Stimulated activated CD8-positive, alpha-beta memory T cell treated with anti-CD3 and anti-CD28 coated beads, Interleukin-2, amount 100 ng/mL, for 1 hour (primary cell): ENCODE results near the gene LZTFL1.

Experiments
- DNase-seq, 2 donors: peaks; one replicate each; pipeline ENCODE4 v3.0.0-alpha.2; 2020; ENCODE audit warnings: low read depth in 2 of 2

Gene LZTFL1

DNA sequence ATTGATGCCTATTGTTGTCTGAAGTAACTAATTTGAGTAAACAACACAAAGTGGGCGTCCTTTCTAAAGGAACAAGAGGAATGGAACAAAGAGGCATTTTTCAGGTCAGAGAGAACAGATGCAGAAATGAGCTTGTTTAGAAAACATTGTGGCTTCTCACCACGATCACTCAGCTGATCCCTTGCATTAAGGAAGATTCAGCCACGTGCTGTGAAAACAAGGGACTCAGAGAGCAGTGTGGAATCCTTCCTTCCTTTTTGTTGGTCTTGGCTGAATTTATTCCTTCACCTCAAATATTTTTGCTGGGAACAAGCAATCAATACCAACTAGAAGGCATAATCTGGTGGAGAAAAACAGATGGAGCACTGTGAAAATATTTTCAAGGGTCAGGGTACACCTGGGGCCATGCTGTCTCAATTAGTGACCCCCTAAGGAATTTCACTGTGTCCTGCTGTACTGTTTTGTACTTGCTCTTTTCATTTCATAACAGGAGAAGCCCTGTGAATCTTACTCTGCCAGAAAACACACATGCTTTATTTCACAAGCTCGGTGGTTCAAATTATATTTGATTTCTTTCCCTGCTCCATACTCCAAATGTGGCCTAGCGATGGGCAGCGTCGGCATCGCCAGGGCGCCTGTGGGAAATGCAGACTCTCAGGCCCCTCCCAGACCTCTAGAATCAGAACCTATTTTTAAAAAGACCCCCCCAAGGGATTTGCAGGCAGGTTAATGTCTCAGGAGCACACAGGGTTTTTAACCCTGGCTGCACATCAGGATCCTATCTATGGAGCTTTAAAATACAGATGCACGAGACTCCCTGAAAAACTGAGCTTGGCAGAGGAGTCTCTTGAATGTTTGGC, 34.0 kb downstream of the LZTFL1 start:
- no peak for DNase-seq

DNA sequence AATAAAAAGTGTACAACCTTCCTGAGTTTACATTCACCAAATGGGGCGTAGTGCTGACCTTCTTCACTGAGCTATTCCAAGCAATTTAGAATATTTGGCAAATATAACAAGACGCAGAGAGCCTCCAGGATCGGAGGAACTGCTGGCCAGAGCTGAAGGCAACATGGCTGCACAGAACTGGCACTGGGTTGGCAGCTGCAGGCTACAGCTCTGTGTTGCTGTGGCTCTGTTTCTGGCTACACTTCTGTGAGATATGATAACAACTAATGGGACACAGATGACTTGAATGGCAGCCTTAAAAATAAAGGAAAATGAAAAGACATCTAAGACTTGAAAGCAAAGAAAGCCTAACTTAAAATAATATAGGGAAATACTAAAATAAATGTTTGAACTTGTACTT, 34.8 kb downstream of the LZTFL1 start:
- DNase-seq, result no peak

DNA sequence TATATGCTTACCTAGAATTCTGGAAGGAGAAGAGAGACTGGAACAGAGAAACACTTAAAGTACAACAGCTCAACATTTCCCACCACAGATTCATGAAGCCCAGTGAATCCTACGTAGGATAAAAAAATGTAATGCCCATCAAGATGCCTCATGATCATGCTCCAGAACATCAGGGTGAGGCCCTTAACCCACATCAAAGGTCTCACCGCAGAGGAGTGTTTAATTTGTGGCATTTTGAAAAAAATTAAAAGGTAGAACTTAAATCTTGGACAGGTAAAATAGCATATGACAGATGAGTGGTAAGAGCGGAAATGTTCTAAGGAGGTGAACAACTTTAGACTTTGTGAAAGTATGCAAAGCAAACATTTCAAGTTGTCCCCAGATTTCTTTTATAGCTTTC, 35.8 kb downstream of the LZTFL1 start:
- no peak for DNase-seq

DNA sequence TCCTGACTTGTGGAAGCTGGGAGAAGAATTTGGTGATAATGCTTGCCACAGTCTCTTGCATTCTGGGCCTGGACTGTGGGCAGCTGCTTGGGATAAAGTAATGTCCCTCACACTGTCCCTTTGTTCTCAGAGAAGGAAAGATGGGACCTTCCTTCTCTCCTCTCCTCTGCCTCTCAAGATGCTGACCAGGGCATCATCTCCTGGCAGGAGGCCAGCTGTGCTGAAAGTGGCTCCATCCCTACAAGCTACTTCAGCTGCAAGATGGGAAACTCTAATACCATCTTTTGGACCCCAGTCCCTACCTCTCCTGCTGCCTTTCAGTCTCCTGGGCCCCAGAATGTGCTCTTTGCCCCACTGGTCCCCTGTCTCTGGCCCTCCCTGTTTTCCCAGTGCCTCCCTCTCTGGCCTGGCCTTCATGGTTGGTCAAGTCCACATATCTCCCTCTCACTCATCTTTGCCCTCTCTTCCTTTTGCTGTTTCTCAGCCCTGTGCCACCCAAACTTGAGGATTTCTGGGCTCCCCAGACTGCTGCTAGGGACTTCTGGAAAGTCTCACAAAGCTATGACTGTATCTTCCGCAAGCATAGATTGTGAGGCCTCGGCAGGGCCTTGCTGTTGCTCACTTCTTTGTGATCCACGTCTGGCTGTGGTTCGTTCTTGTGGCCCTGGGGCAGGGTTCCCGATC, 38.5 kb downstream of the LZTFL1 start:
- DNase-seq, result no peak

DNA sequence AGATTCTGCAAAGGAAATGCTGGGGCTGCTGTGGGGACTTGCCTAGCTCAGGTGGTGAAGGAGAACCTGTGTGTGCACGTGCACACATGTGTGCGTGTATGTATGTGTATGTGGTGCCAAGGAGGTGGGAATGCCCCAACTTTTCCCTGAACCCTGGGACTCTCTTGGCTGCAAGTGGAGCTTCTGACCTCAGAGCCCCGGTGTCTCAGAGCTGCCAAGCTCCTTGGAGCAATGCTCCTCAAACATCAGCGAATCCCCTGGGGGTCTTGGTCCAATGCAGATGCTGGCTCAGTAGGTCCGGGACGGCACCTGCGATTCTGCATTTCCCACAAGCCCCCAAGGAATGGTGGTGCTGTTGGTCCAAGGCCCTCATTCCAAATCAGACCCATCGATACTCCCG, 39.8 kb downstream of the LZTFL1 start:
- no peak for DNase-seq

DNA sequence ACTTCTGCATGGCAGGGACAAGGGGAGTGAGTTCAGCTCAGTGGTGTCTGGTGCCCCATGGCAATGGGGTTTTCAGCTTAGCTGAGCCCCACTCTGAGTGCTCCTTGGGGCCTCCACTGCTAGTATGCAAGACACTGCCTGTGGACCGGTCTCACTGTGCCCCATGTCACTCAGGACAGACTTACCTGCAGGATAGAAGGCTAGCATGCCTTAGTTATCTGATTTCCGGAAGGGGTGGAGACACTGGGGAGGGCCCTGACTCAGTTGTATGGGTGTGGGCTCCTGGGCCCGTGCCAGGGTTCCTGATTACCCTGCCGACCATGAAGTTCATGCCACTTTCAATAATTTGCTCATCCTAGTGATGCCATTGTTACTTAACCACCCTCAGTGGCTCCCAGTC, 41.3 kb downstream of the LZTFL1 start:
- DNase-seq, result no peak

DNA sequence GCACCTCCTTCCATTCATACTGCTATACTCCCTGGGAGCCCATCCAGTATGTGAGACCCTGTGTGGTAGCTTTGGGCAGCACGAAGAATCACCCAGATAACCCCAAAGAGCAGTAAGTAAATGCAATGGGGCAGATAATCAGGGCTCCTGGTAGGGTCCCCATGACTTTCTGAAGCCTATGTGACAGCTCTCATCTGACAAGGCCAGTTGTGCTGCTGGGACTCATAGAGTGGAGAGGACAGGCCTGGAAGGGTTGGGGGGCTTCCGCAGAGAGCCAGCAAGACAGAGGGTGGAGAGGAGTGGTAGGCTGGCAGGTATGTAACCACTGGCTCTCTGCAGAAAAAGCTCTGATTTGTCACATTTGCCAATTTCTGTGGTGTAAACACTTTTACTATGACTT, 42.3 kb downstream of the LZTFL1 start:
- no peak for DNase-seq

DNA sequence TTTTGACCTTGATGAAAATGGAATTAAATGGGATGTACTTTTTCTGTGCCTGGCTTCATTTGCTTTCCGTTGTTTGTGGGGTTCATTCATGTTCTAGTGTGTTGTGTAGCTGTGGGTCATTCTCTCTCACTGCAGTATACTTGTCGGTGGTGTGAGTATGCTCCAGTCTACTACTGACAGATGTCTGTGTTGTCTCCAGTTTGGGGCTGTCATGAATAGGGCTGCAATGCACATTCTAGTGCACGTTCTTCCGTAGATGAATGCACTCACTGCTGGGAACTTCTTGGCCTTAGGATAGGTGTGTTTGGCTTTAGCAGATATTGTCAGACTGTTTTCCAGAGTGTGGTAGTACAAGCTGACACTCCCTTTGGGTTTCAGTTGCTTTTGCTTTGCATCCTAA, 43.9 kb downstream of the LZTFL1 start:
- DNase-seq, result no peak

DNA sequence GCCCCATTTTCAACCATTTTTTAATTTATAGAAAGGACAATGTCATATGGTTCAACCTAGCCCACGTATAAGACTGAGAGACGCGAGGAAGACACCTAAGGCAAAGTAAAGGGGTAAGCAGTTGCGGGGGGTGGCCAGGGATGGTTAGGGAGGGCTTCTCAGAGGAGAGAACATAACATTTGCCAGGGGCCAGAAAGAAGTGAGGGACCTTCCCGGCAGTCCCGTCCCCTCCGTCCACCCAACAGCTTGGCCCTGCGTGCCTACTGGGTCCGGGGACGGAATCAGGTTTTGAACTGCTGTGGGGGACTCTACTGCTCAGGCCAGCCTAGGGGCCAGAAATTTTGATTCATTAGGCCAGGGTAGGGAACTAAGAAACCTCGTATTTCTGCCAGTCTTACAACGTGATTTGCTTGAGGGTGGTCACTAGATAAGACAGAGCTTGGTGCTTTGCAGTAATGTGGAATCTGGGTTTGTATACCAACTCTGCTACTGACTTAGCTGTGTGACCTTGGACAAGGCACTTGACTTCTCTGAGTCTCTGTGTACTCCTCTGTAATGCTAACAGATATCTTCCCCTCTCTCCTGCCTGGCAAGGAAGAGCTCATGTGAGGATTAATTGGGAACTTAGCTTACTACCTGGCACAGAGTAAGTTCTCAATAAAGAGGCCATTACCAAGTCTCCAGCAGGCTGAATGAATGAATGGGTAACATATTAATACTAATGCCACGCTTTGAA, 44.8 kb downstream of the LZTFL1 start:
- DNase-seq, result no peak

DNA sequence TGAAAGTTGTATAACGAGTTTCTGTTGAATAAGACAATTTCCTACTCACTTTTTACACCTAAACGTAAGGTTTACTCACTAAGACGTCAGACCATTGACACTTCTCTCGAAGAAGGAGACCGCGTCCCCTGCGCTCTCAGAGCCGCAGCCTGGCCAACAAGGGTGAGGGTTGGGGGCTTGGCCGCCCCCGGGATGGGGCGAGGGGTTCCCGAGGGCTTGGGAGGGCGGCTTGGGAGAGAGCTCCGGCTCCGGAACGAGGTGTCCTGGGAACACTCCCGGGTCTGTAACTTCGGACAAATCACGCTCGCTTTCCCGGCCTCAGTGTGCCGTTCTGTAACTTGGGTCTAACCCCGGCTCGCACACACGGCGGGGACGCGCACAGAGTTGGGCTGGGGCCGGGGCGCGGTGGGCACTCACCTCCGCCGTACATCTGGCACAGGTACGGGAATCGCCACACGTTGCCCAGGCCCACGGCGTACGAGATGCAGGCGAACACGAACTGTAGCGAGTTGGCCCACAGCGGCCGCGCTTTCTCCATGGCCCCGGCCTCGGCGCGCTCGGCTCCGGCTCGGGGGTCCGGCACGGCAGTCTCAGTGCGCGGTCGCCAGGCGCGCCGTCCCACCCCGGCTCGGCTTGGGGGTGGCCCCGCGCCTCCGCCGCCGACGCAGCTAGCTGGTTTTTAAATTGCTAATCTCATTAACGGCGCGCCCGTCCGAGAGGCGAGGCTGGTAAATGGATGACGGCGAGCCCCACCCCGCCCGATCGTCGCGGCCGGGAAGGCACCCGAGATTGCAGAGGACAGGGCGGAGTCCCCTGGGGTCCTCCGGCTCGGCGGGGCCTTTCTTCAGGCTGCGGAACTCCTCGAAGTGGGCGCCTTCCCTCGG, 45.8 kb downstream of the LZTFL1 start, which contains the start of gene SLC6A20:
Gene SLC6A20 (minus strand): TSS at position 655 of the 884 bp plus-strand sequence. CDS start 117 bp downstream, at position 538.
- no peak for DNase-seq

DNA sequence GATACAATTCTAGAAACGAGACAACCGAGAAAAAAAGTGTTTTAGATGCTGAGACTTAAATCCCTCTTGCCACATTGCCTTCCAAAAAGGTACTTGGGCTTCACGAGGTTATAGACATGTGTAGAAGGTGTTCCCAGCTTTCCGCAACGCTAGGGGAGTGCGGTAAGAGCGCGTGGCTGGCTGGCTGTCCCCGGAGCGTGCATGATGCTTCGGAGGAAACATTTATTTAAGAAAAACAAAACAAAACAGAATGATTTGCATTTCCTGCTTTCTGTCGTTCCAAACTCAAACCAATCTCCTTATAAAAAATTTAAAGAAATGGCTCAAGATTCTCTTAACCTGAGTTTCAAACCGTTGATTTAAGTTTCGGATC, 46.4 kb downstream of the LZTFL1 start:
- no peak for DNase-seq

DNA sequence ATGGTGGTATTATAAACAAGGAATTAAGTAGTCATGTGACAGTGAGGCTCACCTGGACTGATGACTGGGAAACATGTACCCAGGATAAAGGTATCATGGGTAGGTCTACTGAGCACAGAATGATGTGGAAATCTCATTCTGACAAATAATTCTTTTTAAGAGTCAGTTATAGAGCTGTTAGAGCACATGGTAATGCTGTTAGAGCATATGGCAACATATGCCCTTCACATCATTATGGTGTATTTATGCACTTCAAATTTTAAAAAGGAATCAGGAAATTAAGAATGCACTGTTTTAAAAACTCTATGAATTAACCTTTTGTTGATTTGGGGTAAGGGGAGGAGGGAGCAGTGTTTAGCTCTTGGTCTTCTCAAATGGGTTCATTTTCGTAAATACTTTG, 47.3 kb downstream of the LZTFL1 start:
- DNase-seq, result no peak

DNA sequence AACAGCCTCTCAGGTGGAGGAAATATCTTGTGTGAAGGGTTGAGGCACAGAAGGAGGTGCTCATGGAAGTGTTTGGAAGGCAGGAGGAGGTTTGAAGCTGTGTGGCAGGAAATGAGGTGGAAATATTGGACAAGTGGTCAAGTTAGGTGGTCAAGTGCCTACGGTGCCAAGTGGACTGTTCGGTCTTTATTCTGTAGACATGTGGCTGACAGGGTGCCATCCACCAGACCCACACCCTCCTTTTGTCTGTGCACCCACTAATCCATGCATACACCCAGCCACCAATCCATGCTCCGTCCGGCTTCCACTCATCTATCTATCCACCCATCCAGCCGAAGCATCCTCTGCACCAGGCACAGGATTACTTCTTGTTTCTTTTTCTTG, 47.8 kb downstream of the LZTFL1 start:
- no peak for DNase-seq

DNA sequence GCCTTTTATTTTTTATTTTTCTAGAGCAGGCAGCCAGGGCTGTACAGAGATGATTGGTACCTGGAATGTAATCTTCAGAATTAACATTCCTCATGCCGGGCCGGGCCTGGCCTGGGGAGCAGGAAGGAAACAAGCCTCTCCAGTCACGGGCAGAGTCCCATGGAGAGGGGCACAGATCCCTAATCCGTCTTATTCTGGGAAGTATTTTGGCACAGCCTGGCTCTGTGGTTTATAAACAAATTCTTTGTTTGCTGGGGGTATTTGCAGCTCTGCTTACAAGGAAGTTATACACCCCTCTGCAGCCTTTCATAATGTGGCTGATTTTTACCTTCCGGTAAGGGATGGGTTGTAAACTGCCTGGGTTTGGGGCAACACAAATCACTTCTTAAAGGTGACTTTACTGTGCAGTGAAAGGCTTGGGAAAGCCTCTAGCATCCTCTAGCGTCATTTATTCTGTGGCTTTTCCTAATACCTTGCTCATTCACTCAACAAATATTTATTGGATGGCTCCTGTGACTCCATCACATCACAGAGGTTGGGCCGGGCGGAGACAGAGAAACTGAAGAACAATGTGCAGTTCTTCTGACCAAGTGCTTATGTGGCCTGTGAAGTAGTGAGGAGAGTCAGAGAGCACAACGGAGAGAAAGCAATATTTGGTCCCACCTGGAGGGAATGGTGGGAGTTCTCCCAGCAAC, 48.3 kb downstream of the LZTFL1 start:
- no peak for DNase-seq

DNA sequence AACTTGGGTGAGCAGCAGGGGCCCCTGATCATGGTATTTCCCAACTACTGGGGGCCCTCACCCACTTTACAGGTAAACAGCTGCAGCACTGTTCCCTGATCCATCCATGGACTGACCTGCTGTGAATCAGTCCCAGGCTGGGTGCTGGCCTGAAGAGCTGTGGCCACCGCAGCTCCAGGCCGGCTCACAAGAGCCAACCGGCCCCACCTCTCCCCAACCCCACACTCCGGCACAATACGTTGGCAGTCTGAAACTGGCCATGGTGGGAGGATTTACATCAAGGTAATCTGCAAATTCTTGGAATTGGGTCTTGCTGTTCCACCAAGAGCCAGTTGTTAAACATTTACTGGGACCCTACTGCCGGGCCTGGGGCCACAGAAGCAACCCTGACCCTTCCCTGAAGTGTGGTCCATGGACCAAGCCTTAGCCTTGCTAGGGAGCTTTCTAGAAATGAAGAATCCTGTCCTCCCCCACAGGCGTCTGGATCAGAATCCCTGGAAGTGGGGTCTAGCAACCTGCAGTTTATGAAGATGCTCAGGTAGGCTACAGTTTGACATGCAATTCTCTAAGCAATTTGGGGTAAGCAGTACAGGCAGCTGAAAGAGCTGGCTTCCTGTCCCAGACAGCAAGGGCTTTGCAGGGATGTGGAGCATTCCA, 49.3 kb downstream of the LZTFL1 start:
- DNase-seq, result no peak

DNA sequence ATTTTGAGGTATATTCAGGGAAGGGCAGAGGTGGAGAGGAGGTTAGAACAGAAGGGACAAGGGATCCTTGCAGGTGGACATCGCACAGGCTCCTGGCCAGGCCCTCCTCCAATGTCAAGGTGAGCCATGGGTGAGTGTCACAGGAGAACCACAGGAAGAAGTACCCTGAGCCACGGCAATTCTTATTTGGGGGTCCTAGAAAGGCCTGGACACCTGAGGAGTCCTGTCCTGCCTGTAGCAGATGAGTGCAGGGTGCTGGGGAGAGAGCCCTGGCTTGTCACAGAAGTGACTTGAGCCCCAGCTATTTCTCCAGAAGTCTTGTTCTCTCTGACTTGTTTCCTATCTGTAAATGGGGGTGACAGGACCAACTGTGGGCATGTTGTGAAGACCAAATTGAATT, 49.9 kb downstream of the LZTFL1 start:
- no peak for DNase-seq

DNA sequence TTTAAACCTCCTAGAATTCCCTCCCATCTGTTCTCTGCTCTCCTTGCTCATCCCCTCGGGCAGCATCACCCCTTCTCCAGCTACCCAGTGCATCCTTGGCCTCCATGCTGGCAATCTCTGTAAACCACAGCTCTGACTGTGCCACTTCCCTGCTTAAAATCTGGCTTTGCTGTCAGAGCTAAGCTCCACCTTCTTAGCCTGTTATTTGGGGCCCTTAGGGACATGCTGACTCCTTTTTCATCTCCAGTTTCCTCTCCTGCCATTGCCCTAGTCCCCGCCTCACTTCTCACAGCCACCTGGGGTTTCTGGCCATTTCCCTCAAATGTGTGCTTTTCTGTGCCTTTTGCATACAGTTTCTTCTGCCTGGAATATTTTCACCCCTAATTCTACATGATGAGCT, 51.3 kb downstream of the LZTFL1 start:
- DNase-seq, result no peak

DNA sequence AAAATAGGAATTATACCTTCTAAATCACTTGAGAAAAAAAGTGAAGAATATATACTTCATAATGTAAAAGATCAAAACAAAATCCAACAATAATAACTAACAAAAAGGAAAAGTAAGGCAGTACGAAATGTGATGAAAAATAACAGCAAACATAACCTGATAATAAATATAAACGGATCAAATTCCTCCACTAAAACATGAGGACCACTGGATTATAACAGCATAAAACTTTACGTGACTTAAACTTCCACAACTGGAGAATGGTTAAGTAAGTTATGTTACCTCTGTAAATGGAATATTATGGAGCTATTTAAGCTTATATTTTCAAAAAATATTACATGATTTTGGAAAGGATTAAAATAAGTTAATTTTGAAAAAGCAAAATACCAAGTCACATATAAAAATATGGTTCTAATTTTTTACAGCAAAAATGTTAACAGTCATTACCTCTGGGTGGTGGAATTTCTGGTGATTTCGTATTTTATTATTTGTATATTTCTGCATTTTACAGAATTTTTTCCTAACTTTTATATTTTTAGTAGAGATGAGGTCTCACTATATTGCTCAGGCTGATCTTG, 52.6 kb downstream of the LZTFL1 start:
- no peak for DNase-seq

DNA sequence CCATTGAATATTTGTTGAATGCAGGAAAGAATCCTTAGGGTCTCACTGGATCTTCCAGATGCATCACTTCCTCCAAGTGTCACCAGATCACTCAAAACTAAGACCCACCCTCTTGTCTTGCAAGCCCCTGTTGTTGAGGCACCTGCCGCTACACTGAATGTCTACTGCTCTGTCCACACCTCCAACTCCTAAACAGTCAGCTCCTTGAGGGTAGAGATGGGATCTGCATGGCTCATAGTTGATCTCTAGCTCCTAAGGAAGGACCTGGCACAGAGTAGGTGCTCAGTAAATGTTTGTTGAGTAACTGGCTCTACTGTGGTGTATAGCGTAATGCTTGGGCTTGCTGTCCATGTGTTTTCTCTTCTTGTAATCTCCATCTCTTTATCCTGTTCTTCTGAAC, 54.4 kb downstream of the LZTFL1 start:
- no peak for DNase-seq

DNA sequence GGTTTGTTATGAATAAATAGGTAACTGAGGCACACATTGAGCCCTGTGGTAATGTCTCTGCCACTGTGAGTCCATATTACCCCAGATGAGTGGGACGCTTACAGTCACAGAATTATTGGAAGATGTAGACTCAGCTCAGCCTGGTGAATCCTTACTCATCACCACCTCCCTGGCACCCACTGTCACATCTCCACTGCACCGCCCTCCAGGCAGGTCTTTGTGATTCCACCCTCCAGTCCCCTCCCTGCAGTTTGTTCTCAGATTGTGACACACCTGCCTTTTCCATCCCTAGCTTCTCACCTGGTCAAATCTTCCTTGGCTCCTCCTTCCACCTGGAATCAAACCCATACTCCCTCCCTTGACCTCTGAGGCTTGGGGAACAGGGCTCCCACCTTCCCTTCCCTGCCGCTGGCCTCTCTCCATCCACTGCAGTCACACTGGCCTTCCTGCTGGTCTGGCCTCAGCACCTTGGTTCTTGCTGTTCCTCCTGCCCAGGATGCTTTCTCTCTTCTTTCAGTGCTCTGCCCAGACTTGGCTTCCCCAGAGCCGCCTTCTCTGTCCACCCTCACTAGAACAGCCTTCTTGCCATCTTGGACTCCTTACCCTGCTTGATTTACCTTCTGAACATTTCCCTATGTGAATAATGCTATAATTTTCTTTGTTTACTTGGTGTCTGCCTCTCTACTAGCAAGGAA, 55.0 kb downstream of the LZTFL1 start:
- no peak for DNase-seq
